RWPE2 (cell line): ENCODE results near the gene CCDC54.
"Not testable (repeated sequence)": the region's sequence is repeated elsewhere in the genome, so short reads cannot be mapped to it uniquely, and the experiment has no call there.

Experiments used
- ATAC-seq: fragments of 200-7000 bp; cut with Tn5 transposase; 3 replicates; pipeline ENCODE4 v1.9.1; 2021; ENCODE audit warnings: low read depth
- DNase-seq: peaks from one replicate; pipeline ENCODE4 v3.0.0-alpha.2; 2020; ENCODE audit warnings: low spot score
- H3K27ac ChIP-seq: fragments of 450-650 bp; 2 replicates; pipeline ENCODE4 v1.5.1; 2017; ENCODE audit warnings: mild to moderate bottlenecking; ENCODE audit not compliant: poor library complexity, severe bottlenecking
- H3K27me3 ChIP-seq: fragments of 250-450 bp; sonication (Bioruptor Pico); 2 replicates; pipeline ENCODE4 v1.5.1; 2021; ENCODE audit warnings: mild to moderate bottlenecking, moderate library complexity; ENCODE audit not compliant: insufficient read depth, poor library complexity, severe bottlenecking
- H3K36me3 ChIP-seq: fragments of 250-450 bp; sonication (Bioruptor Pico); 2 replicates; pipeline ENCODE4 v1.5.1; 2020; ENCODE audit warnings: low read depth, mild to moderate bottlenecking, moderate library complexity
- H3K4me1 ChIP-seq: fragments of 250-450 bp; sonication (Bioruptor Pico); 2 replicates; pipeline ENCODE4 v1.5.1; 2021; ENCODE audit warnings: mild to moderate bottlenecking, moderate library complexity; ENCODE audit not compliant: insufficient read depth, poor library complexity, severe bottlenecking
- H3K4me3 ChIP-seq: fragments of 250-450 bp; sonication (Bioruptor Pico); 2 replicates; pipeline ENCODE4 v1.5.1; 2021; ENCODE audit warnings: mild to moderate bottlenecking, moderate library complexity; ENCODE audit not compliant: severe bottlenecking
- H3K9me3 ChIP-seq: fragments of 250-450 bp; sonication (Bioruptor Pico); 2 replicates; pipeline ENCODE4 v1.5.1; 2021; ENCODE audit warnings: mild to moderate bottlenecking, moderate library complexity; ENCODE audit not compliant: severe bottlenecking
- CTCF ChIP-seq: fragments of 450-650 bp; IDR thresholded peaks from one replicate; pipeline ENCODE4 v1.5.1; 2017; ENCODE audit warnings: mild to moderate bottlenecking, moderate library complexity; ENCODE audit not compliant: poor library complexity, severe bottlenecking

CCDC54 gene

GRCh38 chr3:107377151-107377550 is at the start of gene CCDC54:
Gene CCDC54, plus strand, starts transcription at chr3:107377439. Its CDS starts 149 bp downstream, at chr3:107377588.
- H3K4me1 ChIP-seq, result peaks cover 8% of the 10 kb centered on the region
- DNase-seq, result no peak
- no peaks in the 10 kb centered on the region for H3K9me3 ChIP-seq
- H3K27me3 ChIP-seq, result no peaks in the 10 kb centered on the region
- no peak for TF ChIP-seq CTCF
- no peak within 1 kb of the TSS for H3K4me3 ChIP-seq
- H3K27ac ChIP-seq, result no peak within 1 kb of the TSS
- no peak for ATAC-seq
- no peaks in the 10 kb centered on the region for H3K36me3 ChIP-seq

- Histone ChIP-seq H3K4me3 (no peak overlapping the region), H3K27ac (no peak overlapping the region), H3K27me3 (no peaks in the 10 kb centered on the region), H3K36me3 (no peaks in the 10 kb centered on the region), H3K4me1 (no peaks in the 10 kb centered on the region), H3K9me3 (no peaks in the 10 kb centered on the region)
- no peak for ATAC-seq
- TF ChIP-seq CTCF, result no peak
- no peak for DNase-seq
Measured at GRCh38 chr3:107328069-107328468, 49.2 kb upstream of the CCDC54 start.

- ATAC-seq, result no peak
- TF ChIP-seq CTCF, result no peak
- Histone ChIP-seq H3K27me3 (no peaks in the 10 kb centered on the region), H3K4me3 (no peak overlapping the region), H3K36me3 (no peaks in the 10 kb centered on the region), H3K9me3 (no peaks in the 10 kb centered on the region), H3K4me1 (no peaks in the 10 kb centered on the region), H3K27ac (no peak overlapping the region)
- DNase-seq, result no peak
Measured at GRCh38 chr3:107329088-107329487, 48.2 kb upstream of the CCDC54 start.

- not testable (repeated sequence) for H3K27me3 ChIP-seq, DNase-seq, H3K9me3 ChIP-seq, H3K36me3 ChIP-seq, H3K4me1 ChIP-seq, H3K4me3 ChIP-seq, ATAC-seq, H3K27ac ChIP-seq
Measured at GRCh38 chr3:107339690-107340089, 37.5 kb upstream of the CCDC54 start.

GRCh38 chr3:107344722-107345121 is 32.5 kb upstream of the CCDC54 start:
- TF ChIP-seq CTCF, result no peak
- 0 out of 3 replicates have a peak, but pooled peaks have one; percentile 51 for ATAC-seq
- DNase-seq, result no peak

More at GRCh38 chr3:107344722-107345121, 32.5 kb upstream of the CCDC54 start:
- H3K27me3 ChIP-seq, result no peaks in the 10 kb centered on the region
- no peak overlapping the region for H3K4me3 ChIP-seq
- H3K27ac ChIP-seq, result no peak overlapping the region
- peaks cover 3% of the 10 kb centered on the region for H3K4me1 ChIP-seq
- H3K36me3 ChIP-seq, result no peaks in the 10 kb centered on the region
- H3K9me3 ChIP-seq, result no peaks in the 10 kb centered on the region
